ELR (cell line): ENCODE results near the gene RBM10.

Experiments used
- DNase-seq: peaks from one replicate; pipeline ENCODE4 v3.0.0-alpha.2; 2015; ENCODE audit warnings: low read depth

RBM10 gene

GRCh38 chrX:47218280-47218919 is 73.4 kb downstream of the RBM10 start, which contains the start of gene CDK16:
Gene CDK16, plus strand, starts transcription at chrX:47218681. Its CDS starts 4,877 bp downstream, at chrX:47223558.
- DNase-seq, result peak; percentile 75

- DNase-seq, result peak; percentile 43
Observed at GRCh38 chrX:47218920-47219815, 74.1 kb downstream of the RBM10 start.

GRCh38 chrX:47221756-47222155 is 76.7 kb downstream of the RBM10 start:
- no peak for DNase-seq

GRCh38 chrX:47222751-47223350 is 77.8 kb downstream of the RBM10 start:
- DNase-seq, result no peak

GRCh38 chrX:47223476-47224250 is 78.6 kb downstream of the RBM10 start:
- DNase-seq, result no peak

GRCh38 chrX:47224266-47224895 is 79.4 kb downstream of the RBM10 start:
- no peak for DNase-seq

- DNase-seq, result no peak
Observed at GRCh38 chrX:47224896-47225290, 79.9 kb downstream of the RBM10 start.

- no peak for DNase-seq
Observed at GRCh38 chrX:47226071-47226470, 81.0 kb downstream of the RBM10 start.

- DNase-seq, result no peak
Observed at GRCh38 chrX:47226531-47227333, 81.7 kb downstream of the RBM10 start.

- no peak for DNase-seq
Observed at GRCh38 chrX:47227334-47227583, 82.2 kb downstream of the RBM10 start.

- no peak for DNase-seq
Observed at GRCh38 chrX:47228550-47229270, 83.7 kb downstream of the RBM10 start.

- DNase-seq, result no peak
Observed at GRCh38 chrX:47229427-47229826, 84.4 kb downstream of the RBM10 start.

GRCh38 chrX:47230136-47230868 is 85.3 kb downstream of the RBM10 start:
- DNase-seq, result no peak

GRCh38 chrX:47231167-47231566 is 86.1 kb downstream of the RBM10 start:
- DNase-seq, result no peak

GRCh38 chrX:47232197-47232802 is 87.3 kb downstream of the RBM10 start:
- peak; percentile 10 for DNase-seq

- peak; percentile 63 for DNase-seq
Observed at GRCh38 chrX:47232803-47233332, 87.8 kb downstream of the RBM10 start, which contains the start of gene USP11. Gene USP11, plus strand, starts transcription at chrX:47233009. Its CDS starts 35 bp downstream, at chrX:47233044.

- peak; percentile 96 for DNase-seq
Observed at GRCh38 chrX:47233333-47234113, 88.5 kb downstream of the RBM10 start.

- DNase-seq, result peak; percentile 21
Observed at GRCh38 chrX:47234583-47234982, 89.6 kb downstream of the RBM10 start.
